ENCODE measurements around the gene HDX. TPM values are rescaled to one million over a fixed set of nuclear protein-coding genes. Genes with fewer than 3 reads are reported as not detected.
"Not testable (repeated sequence)": the region's sequence is repeated elsewhere in the genome, so short reads cannot be mapped to it uniquely, and the experiment has no call there.

Gene HDX, protein sequence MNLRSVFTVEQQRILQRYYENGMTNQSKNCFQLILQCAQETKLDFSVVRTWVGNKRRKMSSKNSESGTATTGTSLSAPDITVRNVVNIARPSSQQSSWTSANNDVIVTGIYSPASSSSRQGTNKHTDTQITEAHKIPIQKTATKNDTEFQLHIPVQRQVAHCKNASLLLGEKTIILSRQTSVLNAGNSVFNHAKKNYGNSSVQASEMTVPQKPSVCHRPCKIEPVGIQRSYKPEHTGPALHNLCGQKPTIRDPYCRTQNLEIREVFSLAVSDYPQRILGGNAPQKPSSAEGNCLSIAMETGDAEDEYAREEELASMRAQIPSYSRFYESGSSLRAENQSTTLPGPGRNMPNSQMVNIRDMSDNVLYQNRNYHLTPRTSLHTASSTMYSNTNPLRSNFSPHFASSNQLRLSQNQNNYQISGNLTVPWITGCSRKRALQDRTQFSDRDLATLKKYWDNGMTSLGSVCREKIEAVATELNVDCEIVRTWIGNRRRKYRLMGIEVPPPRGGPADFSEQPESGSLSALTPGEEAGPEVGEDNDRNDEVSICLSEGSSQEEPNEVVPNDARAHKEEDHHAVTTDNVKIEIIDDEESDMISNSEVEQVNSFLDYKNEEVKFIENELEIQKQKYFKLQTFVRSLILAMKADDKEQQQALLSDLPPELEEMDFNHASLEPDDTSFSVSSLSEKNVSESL
- 1 to 10 TPM in 1 of 2 experiments, under 1 TPM in 1; 0.96 to 1.4 TPM for total RNA-seq

DNA sequence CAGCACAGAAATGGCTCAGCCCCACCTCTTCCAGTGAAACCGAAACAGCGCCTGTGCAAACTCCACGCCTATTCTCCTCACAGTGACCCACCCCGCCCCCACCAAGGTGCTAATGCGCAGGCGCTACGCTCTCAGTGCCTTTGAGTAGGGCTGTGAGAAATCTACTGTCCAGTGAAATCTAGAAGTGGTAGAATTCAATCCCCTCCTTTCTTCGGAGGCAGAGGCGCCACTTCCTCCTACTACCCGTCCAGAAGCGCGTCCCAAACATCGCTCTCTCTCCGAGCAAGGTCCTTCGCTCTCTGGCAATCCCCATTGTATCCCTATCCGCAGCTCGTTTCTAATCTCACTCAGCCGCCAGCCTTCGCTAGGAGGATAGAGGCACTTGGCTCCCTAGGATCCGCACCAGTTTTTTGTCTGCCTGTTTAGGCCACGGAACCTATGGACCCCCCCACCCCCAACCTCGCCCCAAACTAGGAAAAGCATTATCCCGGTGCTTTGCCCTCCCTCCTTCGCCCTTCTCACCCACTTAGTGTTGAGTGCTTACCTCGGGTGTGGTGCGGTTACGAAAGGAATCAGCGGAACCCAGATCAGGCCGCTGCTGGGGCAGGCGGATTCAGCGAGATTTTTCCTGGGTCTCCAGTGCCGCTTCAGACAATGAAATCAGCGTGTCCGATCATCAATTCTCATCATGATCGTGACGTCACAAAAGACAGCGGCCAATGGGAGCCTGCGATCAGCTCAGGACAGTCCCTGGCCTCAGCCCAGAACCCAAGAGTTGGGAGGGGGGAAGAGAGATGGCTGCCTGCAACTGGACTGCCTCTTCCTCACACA is at the start of gene HDX:
TSS of gene HDX (minus strand) at position 656 of the 831 bp plus-strand sequence. CDS start 27,056 bp downstream, outside the sequence.
- peaks cover 3% of the 10 kb centered on the region for H3K4me1 Mint-ChIP-seq
- H3K36me3 Mint-ChIP-seq, result no peaks in the 10 kb centered on the region
- DNase-seq, result peak; percentile 55
- H3K9me3 Mint-ChIP-seq, result no peaks in the 10 kb centered on the region
- H3K27me3 Mint-ChIP-seq, result no peaks in the 10 kb centered on the region
- H3K27ac Mint-ChIP-seq, result peak within 1 kb of the TSS; percentile 78
- H3K4me3 Mint-ChIP-seq, result peak within 1 kb of the TSS; percentile 83

DNA sequence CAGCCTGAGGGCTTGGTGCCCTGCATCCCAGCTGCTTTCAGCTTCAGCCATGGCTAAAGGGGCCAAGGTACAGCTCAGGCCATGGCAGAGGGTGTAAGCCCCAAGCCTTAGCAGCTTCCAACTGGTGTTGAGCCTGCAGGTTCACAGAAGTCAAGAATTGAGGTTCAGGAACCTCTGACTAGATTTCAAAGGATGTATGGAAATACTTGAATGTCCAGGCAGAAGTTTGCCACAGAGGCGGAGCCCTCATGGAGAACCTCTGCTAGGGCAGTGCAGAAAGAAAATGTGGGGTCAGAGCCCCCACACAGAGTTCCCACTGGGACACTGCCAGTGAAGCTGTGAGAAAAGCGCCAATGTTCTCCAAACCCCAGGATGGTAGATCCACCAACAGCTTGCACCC is 39.1 kb upstream of the HDX start:
- not testable (repeated sequence) for H3K4me3 Mint-ChIP-seq, DNase-seq, H3K27ac Mint-ChIP-seq, H3K36me3 Mint-ChIP-seq, H3K9me3 Mint-ChIP-seq, H3K27me3 Mint-ChIP-seq, H3K4me1 Mint-ChIP-seq

DNA sequence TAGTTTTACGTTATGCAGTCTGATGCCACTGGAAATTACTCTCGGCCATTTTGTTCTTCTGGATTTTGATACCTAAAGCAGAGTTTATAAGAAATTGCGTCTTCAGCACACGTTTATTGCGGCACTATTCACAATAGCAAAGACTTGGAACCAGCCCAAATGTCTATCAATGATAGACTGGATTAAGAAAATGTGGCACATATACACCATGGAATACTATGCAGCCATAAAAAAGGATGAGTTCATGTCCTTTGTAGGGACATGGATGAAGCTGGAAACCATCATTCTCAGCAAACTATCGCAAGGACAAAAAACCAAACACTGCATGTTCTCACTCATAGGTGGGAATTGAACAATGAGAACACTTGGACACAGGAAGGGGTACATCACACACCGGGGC is 35.4 kb upstream of the HDX start:
- H3K4me1 Mint-ChIP-seq, DNase-seq: not testable (repeated sequence)

GRCh38 chrX:84488426-84488825 is 13.8 kb downstream of the HDX start:
- no peaks in the 10 kb centered on the region for H3K27me3 Mint-ChIP-seq
- peaks cover 5% of the 10 kb centered on the region for H3K9me3 Mint-ChIP-seq
- no peaks in the 10 kb centered on the region for H3K4me1 Mint-ChIP-seq
- H3K36me3 Mint-ChIP-seq, result peaks cover 2% of the 10 kb centered on the region
- no peak overlapping the region for H3K4me3 Mint-ChIP-seq
- DNase-seq, result no peak
- H3K27ac Mint-ChIP-seq, result no peak overlapping the region

More for the DNA sequence above, 35.4 kb upstream of the HDX start:
- not testable (repeated sequence) for H3K36me3 Mint-ChIP-seq, H3K9me3 Mint-ChIP-seq, H3K4me3 Mint-ChIP-seq, H3K27ac Mint-ChIP-seq, H3K27me3 Mint-ChIP-seq

GRCh38 chrX:84487365-84488353 is 14.6 kb downstream of the HDX start:
- Mint-ChIP-seq H3K9me3 (peaks cover 5% of the 10 kb centered on the region), H3K27ac (no peak overlapping the region), H3K4me1 (no peaks in the 10 kb centered on the region)

DNA sequence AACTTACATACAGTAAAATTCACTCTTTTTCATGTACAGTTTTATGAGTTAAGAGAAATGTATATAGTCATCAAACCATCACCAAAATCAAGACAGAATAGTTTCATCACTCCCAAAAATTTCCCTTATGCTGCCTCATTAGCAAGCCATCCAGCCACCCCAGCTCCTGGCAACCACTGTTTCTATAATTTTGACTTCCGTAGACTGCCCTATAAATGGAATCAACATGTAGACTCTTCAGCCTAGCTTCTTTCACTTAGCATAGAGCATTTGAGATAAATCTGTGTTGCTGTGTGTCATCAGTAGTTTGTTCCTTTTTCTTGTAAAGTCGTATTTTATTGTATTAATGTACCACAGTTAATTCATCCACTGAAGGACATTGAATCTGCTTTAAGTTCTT is 23.2 kb downstream of the HDX start:
- H3K9me3 Mint-ChIP-seq, result peaks cover 3% of the 10 kb centered on the region
- H3K36me3 Mint-ChIP-seq, result peaks cover 4% of the 10 kb centered on the region
- no peak for DNase-seq
- H3K27me3 Mint-ChIP-seq, result no peaks in the 10 kb centered on the region
- H3K27ac Mint-ChIP-seq, result no peak overlapping the region
- no peak overlapping the region for H3K4me3 Mint-ChIP-seq
- H3K4me1 Mint-ChIP-seq, result no peaks in the 10 kb centered on the region

More at GRCh38 chrX:84487365-84488353, 14.6 kb downstream of the HDX start:
- no peak for DNase-seq
- peaks cover 3% of the 10 kb centered on the region for H3K36me3 Mint-ChIP-seq
- H3K4me3 Mint-ChIP-seq, result no peak overlapping the region
- H3K27me3 Mint-ChIP-seq, result no peaks in the 10 kb centered on the region

GRCh38 chrX:84477114-84477513 is 25.1 kb downstream of the HDX start:
- Mint-ChIP-seq H3K27ac (no peak overlapping the region), H3K36me3 (peaks cover 2% of the 10 kb centered on the region), H3K4me3 (no peak overlapping the region), H3K4me1 (no peaks in the 10 kb centered on the region), H3K27me3 (no peaks in the 10 kb centered on the region), H3K9me3 (peaks cover 1% of the 10 kb centered on the region)
- no peak for DNase-seq

- H3K9me3 Mint-ChIP-seq, result no peaks in the 10 kb centered on the region
- no peaks in the 10 kb centered on the region for H3K36me3 Mint-ChIP-seq
- H3K27me3 Mint-ChIP-seq, result no peaks in the 10 kb centered on the region
- H3K4me3 Mint-ChIP-seq, result no peak overlapping the region
- no peaks in the 10 kb centered on the region for H3K4me1 Mint-ChIP-seq
- H3K27ac Mint-ChIP-seq, result no peak overlapping the region
- no peak for DNase-seq
These were observed 26.7 kb downstream of the HDX start for GRCh38 chrX:84475596-84475995.

DNA sequence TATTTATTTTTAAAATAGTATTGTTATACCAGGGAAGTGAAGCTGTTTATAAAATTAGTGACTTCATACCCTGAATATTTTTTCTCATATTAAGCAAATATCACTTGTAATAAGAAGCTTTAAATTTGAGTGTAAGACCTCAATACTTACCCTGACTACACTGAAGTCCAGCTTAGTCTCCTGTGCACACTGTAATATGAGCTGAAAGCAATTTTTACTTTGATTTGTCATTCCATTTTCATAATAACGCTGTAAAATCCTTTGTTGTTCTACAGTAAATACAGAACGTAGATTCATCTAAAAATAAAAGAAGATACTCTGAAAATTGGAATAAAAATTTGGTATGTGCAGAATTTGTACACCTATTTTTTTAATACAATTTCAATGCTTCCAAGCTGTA is 27.2 kb downstream of the HDX start:
- H3K27me3 Mint-ChIP-seq, result no peaks in the 10 kb centered on the region
- DNase-seq, result no peak
- H3K36me3 Mint-ChIP-seq, result no peaks in the 10 kb centered on the region
- no peak overlapping the region for H3K27ac Mint-ChIP-seq
- H3K4me3 Mint-ChIP-seq, result no peak overlapping the region
- H3K9me3 Mint-ChIP-seq, result no peaks in the 10 kb centered on the region
- H3K4me1 Mint-ChIP-seq, result no peaks in the 10 kb centered on the region

GRCh38 chrX:84469226-84469625 is 33.0 kb downstream of the HDX start:
- H3K36me3 Mint-ChIP-seq, result no peaks in the 10 kb centered on the region
- peaks cover 2% of the 10 kb centered on the region for H3K9me3 Mint-ChIP-seq
- no peak overlapping the region for H3K4me3 Mint-ChIP-seq
- DNase-seq, result no peak
- H3K27ac Mint-ChIP-seq, result no peak overlapping the region
- no peaks in the 10 kb centered on the region for H3K4me1 Mint-ChIP-seq
- no peaks in the 10 kb centered on the region for H3K27me3 Mint-ChIP-seq

DNA sequence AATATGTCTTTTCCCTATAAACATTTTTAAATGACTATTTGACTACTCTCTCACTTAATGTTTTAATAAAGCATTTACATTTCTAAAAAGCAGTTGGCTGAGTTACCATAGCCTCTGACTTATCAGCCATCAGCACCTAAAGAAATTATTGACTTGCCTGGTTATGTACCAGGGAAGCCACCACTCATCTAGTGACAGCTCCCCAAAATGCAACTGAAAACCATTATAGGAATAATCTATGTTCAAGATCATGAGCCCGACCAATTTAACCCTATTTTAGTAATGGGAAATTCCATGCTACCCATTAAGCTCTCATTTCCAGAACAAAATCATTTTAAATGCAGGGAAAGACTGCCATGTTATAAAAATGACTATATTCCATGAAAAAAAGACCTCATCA is 34.4 kb downstream of the HDX start:
- Mint-ChIP-seq H3K36me3 (no peaks in the 10 kb centered on the region), H3K4me1 (no peaks in the 10 kb centered on the region), H3K27me3 (no peaks in the 10 kb centered on the region), H3K4me3 (no peak overlapping the region), H3K27ac (no peak overlapping the region), H3K9me3 (peaks cover 5% of the 10 kb centered on the region)
- no peak for DNase-seq

DNA sequence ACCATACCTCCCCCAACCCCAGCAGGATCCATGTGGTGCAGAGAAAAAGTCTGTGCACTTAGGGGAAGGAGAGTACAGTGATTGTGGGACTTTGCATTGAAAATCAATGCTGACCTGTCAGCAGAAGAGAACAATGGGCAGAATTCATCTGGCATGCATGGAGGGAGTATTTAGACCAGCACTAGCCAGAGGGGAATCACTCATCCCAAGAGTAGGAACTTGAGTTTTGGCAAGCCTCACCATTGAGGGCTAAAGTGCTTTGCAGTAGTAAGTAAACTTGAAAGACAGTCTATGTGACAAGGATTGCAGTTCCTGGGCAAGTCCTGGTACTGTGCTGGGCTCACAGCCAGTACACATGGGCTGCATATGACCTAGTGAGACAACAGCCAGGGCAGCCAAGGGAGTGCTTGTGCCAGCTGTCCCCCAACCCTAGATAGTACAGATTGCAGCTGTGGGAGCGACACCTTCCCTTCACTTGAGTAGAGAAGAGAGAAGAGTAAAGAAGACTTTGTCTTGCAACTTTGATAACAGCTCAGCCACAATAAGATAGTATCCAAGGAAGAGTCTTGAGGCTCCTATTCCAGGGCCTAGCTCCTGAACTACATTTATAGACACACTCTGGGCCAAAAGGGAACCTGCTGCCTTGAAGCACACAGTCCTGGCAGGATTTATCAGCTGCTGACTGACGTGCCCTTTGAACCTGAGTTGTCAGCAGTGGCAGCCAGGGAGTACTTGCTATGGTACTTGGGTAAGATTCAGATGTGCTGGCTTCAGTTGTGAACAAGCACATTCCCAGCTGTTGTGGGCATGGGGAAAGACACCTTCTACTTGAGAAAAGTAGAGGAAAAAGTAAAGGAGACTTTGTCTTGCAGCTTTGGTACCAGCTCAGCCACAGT is 48.7 kb downstream of the HDX start:
- Mint-ChIP-seq H3K27me3 (no peaks in the 10 kb centered on the region), H3K36me3 (peaks cover 3% of the 10 kb centered on the region), H3K4me1 (no peaks in the 10 kb centered on the region), H3K9me3 (peaks cover 7% of the 10 kb centered on the region), H3K27ac (no peak overlapping the region), H3K4me3 (no peak overlapping the region)
- DNase-seq, result no peak

DNA sequence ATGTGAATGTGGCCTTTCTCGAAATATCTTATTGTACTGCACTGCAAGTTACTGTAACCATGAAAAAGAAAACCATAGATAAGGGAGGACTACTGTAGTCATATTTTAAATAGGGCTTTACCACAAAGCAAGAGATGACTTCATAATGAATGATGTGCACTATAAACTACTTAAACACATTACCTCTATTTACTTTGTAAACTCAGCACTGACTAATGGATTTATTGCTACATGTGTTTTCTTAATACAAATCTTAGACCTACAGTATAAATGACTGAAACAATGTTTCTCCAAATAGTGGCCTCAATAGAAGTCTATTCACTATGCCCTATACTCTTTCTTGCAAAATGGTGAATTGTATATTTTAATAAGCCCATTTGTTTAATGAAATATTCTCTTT is 61.1 kb downstream of the HDX start:
- H3K4me3 Mint-ChIP-seq, result no peak overlapping the region
- no peak for DNase-seq
- H3K9me3 Mint-ChIP-seq, result peaks cover 4% of the 10 kb centered on the region
- peaks cover 4% of the 10 kb centered on the region for H3K36me3 Mint-ChIP-seq
- no peaks in the 10 kb centered on the region for H3K27me3 Mint-ChIP-seq
- H3K27ac Mint-ChIP-seq, result no peak overlapping the region
- no peaks in the 10 kb centered on the region for H3K4me1 Mint-ChIP-seq
